Loucy (cell line): ENCODE results near the gene GABBR1.

ENCODE experiments used
- EZH2phosphoT487 ChIP-seq: fragments of 200-600 bp; IDR thresholded peaks from 2 replicates; pipeline ENCODE4 v1.6.1; 2018; ENCODE audit warnings: antibody characterized with exemption, mild to moderate bottlenecking, moderate library complexity, borderline replicate concordance
- TF ChIP-seq, protein P1 (sequence below): fragments of 200-600 bp; sonication (generic); conservative IDR thresholded peaks from 2 replicates; pipeline ENCODE4 v1.5.1; 2014; ENCODE audit warnings: mild to moderate bottlenecking, antibody characterized with exemption, low read length

- TF ChIP-seq, protein P1, sequence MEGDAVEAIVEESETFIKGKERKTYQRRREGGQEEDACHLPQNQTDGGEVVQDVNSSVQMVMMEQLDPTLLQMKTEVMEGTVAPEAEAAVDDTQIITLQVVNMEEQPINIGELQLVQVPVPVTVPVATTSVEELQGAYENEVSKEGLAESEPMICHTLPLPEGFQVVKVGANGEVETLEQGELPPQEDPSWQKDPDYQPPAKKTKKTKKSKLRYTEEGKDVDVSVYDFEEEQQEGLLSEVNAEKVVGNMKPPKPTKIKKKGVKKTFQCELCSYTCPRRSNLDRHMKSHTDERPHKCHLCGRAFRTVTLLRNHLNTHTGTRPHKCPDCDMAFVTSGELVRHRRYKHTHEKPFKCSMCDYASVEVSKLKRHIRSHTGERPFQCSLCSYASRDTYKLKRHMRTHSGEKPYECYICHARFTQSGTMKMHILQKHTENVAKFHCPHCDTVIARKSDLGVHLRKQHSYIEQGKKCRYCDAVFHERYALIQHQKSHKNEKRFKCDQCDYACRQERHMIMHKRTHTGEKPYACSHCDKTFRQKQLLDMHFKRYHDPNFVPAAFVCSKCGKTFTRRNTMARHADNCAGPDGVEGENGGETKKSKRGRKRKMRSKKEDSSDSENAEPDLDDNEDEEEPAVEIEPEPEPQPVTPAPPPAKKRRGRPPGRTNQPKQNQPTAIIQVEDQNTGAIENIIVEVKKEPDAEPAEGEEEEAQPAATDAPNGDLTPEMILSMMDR: no peak
- TF ChIP-seq EZH2phosphoT487: no peak
Observed at GRCh38 chr6:29524044-29524443, 108.9 kb downstream of the GABBR1 start.
